ENCODE measurements around the gene TNPO2. TPM values are rescaled to one million over a fixed set of nuclear protein-coding genes. Genes with fewer than 3 reads are reported as not detected.

Gene TNPO2
- polyA plus RNA-seq, 1 experiment, result 47.3 TPM

DNA sequence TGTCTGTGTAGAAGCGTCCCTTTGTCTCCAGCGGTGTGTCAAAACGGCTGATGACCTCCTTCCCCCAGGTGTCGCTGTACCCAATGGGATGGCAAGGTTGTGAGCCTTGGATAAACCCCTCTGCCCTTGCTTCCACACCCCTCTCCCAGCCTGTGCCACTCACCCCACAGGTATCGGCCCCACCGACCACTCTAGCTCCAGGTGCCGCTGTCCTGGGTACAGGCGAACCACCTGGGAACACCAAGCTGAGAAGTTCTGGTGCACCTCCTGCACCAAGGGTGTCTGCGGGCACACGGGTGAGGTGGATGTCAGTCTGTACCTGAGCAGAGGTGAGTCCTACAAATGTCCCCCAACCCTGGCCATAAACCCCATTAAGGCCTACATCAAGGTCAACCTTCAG is 73.8 kb downstream of the TNPO2 start:
- Histone ChIP-seq H3K27ac (ENCODE audit: low read depth, low read length) (no peak overlapping the region), H3K27me3 (ENCODE audit: control insufficient read depth, insufficient read depth, low read length) (no peaks in the 10 kb centered on the region), H3K9me3 (ENCODE audit: control insufficient read depth, insufficient read depth, low read length) (peaks cover 14% of the 10 kb centered on the region), H3K4me3 (ENCODE audit: low read depth, low read length) (no peak overlapping the region)
- TF ChIP-seq, protein P1, sequence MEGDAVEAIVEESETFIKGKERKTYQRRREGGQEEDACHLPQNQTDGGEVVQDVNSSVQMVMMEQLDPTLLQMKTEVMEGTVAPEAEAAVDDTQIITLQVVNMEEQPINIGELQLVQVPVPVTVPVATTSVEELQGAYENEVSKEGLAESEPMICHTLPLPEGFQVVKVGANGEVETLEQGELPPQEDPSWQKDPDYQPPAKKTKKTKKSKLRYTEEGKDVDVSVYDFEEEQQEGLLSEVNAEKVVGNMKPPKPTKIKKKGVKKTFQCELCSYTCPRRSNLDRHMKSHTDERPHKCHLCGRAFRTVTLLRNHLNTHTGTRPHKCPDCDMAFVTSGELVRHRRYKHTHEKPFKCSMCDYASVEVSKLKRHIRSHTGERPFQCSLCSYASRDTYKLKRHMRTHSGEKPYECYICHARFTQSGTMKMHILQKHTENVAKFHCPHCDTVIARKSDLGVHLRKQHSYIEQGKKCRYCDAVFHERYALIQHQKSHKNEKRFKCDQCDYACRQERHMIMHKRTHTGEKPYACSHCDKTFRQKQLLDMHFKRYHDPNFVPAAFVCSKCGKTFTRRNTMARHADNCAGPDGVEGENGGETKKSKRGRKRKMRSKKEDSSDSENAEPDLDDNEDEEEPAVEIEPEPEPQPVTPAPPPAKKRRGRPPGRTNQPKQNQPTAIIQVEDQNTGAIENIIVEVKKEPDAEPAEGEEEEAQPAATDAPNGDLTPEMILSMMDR (IDR thresholded peaks at IDR 0.05; ENCODE audit: low read depth, low read length), result no peak
- ChIA-PET CTCF (interaction anchor here (0.6 to 1.4 kb wide), 2 partner anchors 10 to 22 kb away, joined by 3 to 4 read pairs; no protein-coding TSS in a partner anchor), POLR2A (interaction anchor here (0.5 to 0.7 kb wide), 3 partner anchors 28 to 278 kb away, joined by 3 to 7 read pairs (median 5); no protein-coding TSS in a partner anchor)
- DNase-seq (ENCODE audit: low read depth, low spot score), result no peak

Small RNAs within 50 kb of the gene (small RNA-seq; reads per million reads assigned to genes)
- gene SNORD41 (ENCODE audit: insufficient read length, low read depth), result not detected

Other genes with a start within 250 kb of the TNPO2 start
- gene ZNF709, start 239.1 kb downstream of the TNPO2 start, polyA plus RNA-seq (2011; rRNA removed), result 1.4 and 1.7 TPM in 2 replicates
- 3.3 and 4.6 TPM in 2 replicates for gene ZNF564, start 172.4 kb downstream of the TNPO2 start, polyA plus RNA-seq (2011; rRNA removed)
- 3.7 and 4.3 TPM in 2 replicates for gene ZNF490, start 113.1 kb downstream of the TNPO2 start, polyA plus RNA-seq (2011; rRNA removed)
- gene ZNF791, start 113.0 kb downstream of the TNPO2 start, polyA plus RNA-seq (2011; rRNA removed), result 13.1 and 15.8 TPM in 2 replicates
- gene MAN2B1, start 57.2 kb downstream of the TNPO2 start, polyA plus RNA-seq (2011; rRNA removed), result 30.9 and 39.5 TPM in 2 replicates
- gene WDR83, start 57.1 kb downstream of the TNPO2 start, polyA plus RNA-seq (2011; rRNA removed), result 5.3 and 6.5 TPM in 2 replicates
- 53.4 and 59.1 TPM in 2 replicates for gene DHPS, start 42.1 kb downstream of the TNPO2 start, polyA plus RNA-seq (2011; rRNA removed)
- gene GNG14, start 35.9 kb downstream of the TNPO2 start, polyA plus RNA-seq (2011; rRNA removed), result not detected in 2 replicates
- gene FBXW9, start 27.3 kb downstream of the TNPO2 start, polyA plus RNA-seq (2011; rRNA removed), result 4.8 and 7.2 TPM in 2 replicates
- 147 and 161 TPM in 2 replicates for gene TRIR, start 10.8 kb upstream of the TNPO2 start, polyA plus RNA-seq (2011; rRNA removed)
- gene GET3, start 13.6 kb upstream of the TNPO2 start, polyA plus RNA-seq (2011; rRNA removed), result 114 and 129 TPM in 2 replicates
- gene BEST2, start 27.9 kb upstream of the TNPO2 start, polyA plus RNA-seq (2011; rRNA removed), result not detected in 2 replicates
- gene HOOK2, start 51.6 kb upstream of the TNPO2 start, polyA plus RNA-seq (2011; rRNA removed), result 5.5 and 6.4 TPM in 2 replicates
- 24.1 and 44.3 TPM in 2 replicates for gene JUNB, start 67.6 kb upstream of the TNPO2 start, polyA plus RNA-seq (2011; rRNA removed)
- 187 and 237 TPM in 2 replicates for gene PRDX2, start 77.9 kb upstream of the TNPO2 start, polyA plus RNA-seq (2011; rRNA removed)
- gene THSD8, start 78.1 kb upstream of the TNPO2 start, polyA plus RNA-seq (2011; rRNA removed), result 1.6 and 2.4 TPM in 2 replicates
- 11.6 and 11.7 TPM in 2 replicates for gene RNASEH2A, start 82.7 kb upstream of the TNPO2 start, polyA plus RNA-seq (2011; rRNA removed)
- not detected in 2 replicates for gene RTBDN, start 110.6 kb upstream of the TNPO2 start, polyA plus RNA-seq (2011; rRNA removed)
- 0.47 and 0.52 TPM in 2 replicates for gene MAST1, start 114.6 kb upstream of the TNPO2 start, polyA plus RNA-seq (2011; rRNA removed)
- gene DNASE2, start 157.5 kb upstream of the TNPO2 start, polyA plus RNA-seq (2011; rRNA removed), result 28.9 and 39.5 TPM in 2 replicates
- not detected in 2 replicates for gene KLF1, start 163.3 kb upstream of the TNPO2 start, polyA plus RNA-seq (2011; rRNA removed)
- gene GCDH, start 167.2 kb upstream of the TNPO2 start, polyA plus RNA-seq (2011; rRNA removed), result 11.4 and 14.0 TPM in 2 replicates
- not detected in 2 replicates for gene SYCE2, start 195.4 kb upstream of the TNPO2 start, polyA plus RNA-seq (2011; rRNA removed)
- 13.5 and 23.0 TPM in 2 replicates for gene FARSA, start 209.8 kb upstream of the TNPO2 start, polyA plus RNA-seq (2011; rRNA removed)
- gene CALR, start 214.7 kb upstream of the TNPO2 start, polyA plus RNA-seq (2011; rRNA removed), result 1,597 and 1,650 TPM in 2 replicates
- 36.2 and 41.4 TPM in 2 replicates for gene RAD23A, start 221.9 kb upstream of the TNPO2 start, polyA plus RNA-seq (2011; rRNA removed)
- gene GADD45GIP1, start 233.3 kb upstream of the TNPO2 start, polyA plus RNA-seq (2011; rRNA removed), result 31.6 and 35.1 TPM in 2 replicates
- gene DAND5, start 245.6 kb upstream of the TNPO2 start, polyA plus RNA-seq (2011; rRNA removed), result not detected in 2 replicates

All from AG04450 (cell line).